Epithelial cell of proximal tubule (primary cell): ENCODE measurements around the gene GJC3. TPM values are rescaled to one million over a fixed set of nuclear protein-coding genes. Genes with fewer than 3 reads are reported as not detected.
"Not testable (repeated sequence)": the region's sequence is repeated elsewhere in the genome, so short reads cannot be mapped to it uniquely, and the experiment has no call there.

Source experiments
- DNase-seq: peaks from one replicate; pipeline ENCODE4 v3.0.0-alpha.2; 2011; ENCODE audit warnings: low read depth
- H3K4me3 ChIP-seq: 2 replicates; pipeline ENCODE4 v1.5.1; 2011; ENCODE audit warnings: low read depth, mild to moderate bottlenecking, low read length
- total RNA-seq: library from RNA; depleted of rRNA; stranded (reverse); fragments of >200 nt; gene quantifications from 2 replicates; pipeline ENCODE4 v1.2.3, GENCODE V29; 2015
- TF ChIP-seq, protein P1 (sequence below): conservative IDR thresholded peaks from 2 replicates; pipeline ENCODE4 v1.5.1; 2012; ENCODE audit warnings: low read depth, mild to moderate bottlenecking, low read length

Gene GJC3
- total RNA-seq, 1 donor from 2014 or later: not detected

DNA sequence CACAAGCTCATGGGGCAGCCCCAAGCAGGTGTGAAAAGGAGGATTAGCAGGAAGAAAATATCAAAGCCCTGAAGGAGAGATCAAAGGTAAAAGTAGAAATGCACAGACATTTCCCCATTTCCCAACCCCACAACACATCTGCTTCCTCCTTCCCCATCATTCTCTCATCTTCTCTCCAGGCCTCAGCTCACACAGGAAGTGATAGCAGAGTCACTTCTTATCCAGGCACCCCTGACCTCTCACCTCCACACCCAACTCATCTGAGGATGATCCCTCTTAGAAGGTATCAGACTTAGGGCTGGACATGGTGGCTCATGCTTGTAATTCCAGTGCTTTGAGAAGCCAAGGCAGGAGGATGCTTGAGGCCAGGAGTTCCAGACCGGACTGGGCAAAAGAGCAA, 18.2 kb upstream of the GJC3 start:
- H3K4me3 ChIP-seq: no peak overlapping the region
- TF ChIP-seq, protein P1, sequence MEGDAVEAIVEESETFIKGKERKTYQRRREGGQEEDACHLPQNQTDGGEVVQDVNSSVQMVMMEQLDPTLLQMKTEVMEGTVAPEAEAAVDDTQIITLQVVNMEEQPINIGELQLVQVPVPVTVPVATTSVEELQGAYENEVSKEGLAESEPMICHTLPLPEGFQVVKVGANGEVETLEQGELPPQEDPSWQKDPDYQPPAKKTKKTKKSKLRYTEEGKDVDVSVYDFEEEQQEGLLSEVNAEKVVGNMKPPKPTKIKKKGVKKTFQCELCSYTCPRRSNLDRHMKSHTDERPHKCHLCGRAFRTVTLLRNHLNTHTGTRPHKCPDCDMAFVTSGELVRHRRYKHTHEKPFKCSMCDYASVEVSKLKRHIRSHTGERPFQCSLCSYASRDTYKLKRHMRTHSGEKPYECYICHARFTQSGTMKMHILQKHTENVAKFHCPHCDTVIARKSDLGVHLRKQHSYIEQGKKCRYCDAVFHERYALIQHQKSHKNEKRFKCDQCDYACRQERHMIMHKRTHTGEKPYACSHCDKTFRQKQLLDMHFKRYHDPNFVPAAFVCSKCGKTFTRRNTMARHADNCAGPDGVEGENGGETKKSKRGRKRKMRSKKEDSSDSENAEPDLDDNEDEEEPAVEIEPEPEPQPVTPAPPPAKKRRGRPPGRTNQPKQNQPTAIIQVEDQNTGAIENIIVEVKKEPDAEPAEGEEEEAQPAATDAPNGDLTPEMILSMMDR: no peak
- DNase-seq: no peak

DNA sequence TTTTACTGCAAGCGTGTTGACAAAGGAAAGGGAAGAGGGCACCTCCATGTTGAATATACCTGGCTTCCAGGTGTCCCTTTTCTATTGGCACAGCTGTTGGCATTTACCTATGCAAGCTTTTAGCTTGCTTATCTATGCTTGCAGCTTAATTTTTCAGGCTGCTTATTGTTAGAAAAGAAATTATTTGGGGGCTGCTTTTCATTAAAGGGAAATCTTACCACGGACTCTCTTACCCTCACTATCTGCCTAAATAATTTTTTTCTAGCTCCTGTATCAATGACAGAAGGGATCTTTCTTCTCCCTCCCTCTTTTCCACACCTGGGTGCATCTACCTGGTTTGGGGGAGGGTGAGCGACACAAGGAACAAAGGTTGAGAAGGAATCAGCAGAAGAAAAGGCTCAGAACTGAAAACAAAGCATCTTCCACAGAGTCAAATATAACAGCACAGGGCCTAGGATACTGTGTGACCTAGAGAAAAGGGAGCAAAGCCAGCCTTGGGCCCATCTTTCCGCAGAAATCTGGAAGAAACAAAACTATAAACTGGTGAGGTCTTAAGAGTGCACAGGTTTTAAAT, 15.2 kb upstream of the GJC3 start:
- no peak for DNase-seq
- no peak overlapping the region for H3K4me3 ChIP-seq
- TF ChIP-seq, protein P1: no peak

DNA sequence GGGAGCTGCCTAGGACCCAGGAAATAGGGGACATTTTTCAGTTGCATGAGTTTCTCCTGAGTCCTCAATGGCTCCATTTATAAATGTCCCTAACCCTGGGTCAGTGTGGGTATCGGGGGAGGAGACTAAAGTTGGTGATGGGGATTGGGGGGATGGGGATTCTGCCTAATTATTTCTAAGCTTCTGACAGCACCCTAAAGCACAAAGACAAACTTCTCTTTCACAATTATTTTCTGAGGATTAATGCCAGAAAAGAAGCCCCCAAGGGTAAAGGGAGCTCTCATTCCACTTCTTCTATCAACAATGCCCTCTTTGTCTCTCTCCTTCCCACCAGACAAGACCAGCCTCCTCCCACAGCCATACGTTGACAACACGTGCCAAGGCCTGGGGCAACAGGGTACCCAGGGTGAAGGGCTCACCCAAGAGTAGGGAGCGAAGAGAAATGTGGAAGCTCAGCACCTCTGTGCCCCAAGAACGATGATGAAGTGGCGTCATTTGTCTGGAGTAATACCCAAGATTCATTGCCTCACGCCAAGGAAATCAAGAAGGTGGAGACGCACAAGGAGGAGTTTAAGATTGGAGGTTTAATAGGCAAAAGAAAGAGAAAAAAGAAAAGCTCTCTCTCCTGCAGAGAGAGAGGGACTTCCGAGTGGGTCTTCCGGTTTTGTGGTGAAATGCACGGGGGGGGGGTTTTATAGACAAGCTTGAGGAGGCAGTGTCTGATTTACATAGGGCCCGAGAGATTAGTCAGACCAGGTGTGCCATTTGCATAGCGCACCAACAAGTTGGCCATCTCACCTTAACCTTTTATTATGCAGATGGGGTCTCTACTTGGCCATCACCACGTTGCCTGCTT, 14.4 kb upstream of the GJC3 start:
- DNase-seq: no peak
- no peak overlapping the region for H3K4me3 ChIP-seq
- TF ChIP-seq, protein P1: no peak

DNA sequence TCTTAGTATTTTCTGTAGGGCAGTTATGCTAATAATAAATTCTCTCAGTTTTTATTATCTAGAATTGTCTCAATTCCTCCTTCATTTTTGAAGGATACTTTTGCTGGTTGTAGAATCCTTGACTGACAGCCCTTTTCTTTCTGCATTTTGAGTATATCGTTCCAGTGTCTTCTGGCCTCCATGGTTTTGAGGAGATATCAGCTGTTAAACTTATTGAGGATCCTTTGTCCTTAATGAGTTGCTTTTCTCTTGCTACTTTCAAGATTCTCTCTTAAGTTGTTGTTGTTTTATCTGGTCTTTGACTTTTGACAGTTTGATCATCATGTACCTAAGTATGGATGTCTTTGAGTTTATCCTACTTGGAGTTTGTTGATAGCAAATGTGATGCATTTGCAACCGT, 8.9 kb upstream of the GJC3 start:
- DNase-seq: no peak
- TF ChIP-seq, protein P1: no peak
- H3K4me3 ChIP-seq: no peak overlapping the region

DNA sequence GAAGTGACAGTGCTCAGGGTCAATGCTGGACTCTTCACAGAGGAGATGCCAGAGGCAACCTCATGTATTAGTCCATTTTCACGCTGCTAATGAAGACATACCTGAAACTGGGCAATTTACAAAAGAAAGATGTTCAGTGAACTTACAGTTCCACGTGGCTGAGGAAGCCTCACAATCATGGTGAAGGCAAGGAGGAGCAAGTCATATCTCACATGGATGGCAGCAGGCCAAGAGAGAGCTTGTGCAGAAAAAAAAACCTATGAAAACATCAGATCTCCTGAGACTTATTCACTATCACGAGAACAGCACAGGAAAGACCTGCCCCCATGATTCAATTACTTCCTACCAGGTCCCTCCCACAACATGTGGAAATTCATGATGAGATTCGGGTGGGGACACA, 5.6 kb upstream of the GJC3 start:
- not testable (repeated sequence) for H3K4me3 ChIP-seq, DNase-seq

DNA sequence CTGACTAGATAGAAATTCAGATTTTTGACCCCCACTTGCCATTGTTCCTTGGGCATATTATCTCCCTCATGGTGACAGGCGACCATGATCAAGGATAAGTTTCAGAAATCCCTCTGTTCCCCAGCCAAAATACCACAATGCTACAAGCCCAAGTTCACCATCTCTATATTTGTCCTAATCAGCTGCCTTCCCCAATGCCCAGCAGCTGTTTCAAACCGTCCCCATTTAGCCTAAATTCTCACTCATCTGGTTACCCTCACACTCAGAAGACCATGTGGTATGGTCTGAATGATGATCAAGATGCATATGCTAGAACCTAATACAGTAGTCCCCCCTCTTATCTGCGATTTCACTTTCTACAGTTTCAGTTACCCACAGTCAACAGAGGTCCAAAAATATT, 956 bp upstream of the GJC3 start:
- TF ChIP-seq, protein P1: no peak
- no peak overlapping the region for H3K4me3 ChIP-seq
- DNase-seq: no peak

DNA sequence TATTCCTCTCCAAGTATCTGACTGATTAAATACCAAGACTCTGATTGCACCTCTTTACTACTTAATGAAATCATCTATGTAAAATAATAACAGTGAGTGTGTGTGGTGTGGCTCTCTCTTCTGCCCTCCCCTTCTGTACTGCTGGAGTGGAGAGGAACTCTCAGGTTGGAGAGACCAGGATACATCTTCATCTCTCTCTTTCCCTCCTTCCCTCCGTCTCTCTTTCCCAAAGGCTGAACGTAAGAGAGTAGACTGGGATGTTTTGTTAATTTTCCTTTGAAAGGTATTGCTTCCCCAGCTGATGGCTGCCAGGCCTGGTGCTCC, 272 bp upstream of the GJC3 start:
- H3K4me3 ChIP-seq: peak overlapping the region; percentile 42
- TF ChIP-seq, protein P1: no peak
- DNase-seq: no peak
